ENCODE measurements around the gene A2M.

A2M gene

GRCh38 chr12:9030776-9031175, 84.9 kb downstream of the A2M start:
- Histone ChIP-seq H4K20me1 (ENCODE audit: insufficient read depth, low read length) (no peaks in the 10 kb centered on the region), H3K4me3 (ENCODE audit: low read length) (no peak overlapping the region), H3K4me2 (ENCODE audit: low read depth, low read length) (no peak overlapping the region), H3K9ac (ENCODE audit: low read length) (no peak overlapping the region), H3K79me2 (ENCODE audit: low read length) (no peaks in the 10 kb centered on the region), H3F3A (ENCODE audit: insufficient read depth, low read length) (no peaks in the 10 kb centered on the region), H3K27ac (ENCODE audit: low read length) (no peak overlapping the region), H2AFZ (ENCODE audit: low read length) (no peak overlapping the region), H3K27me3 (replicated peaks; ENCODE audit: insufficient read depth, low read length) (no peaks in the 10 kb centered on the region), H3K9me2 (replicated peaks; ENCODE audit: insufficient read depth, low read length) (no peaks in the 10 kb centered on the region), H3K36me3 (replicated peaks; ENCODE audit: insufficient read depth, low read length) (no peaks in the 10 kb centered on the region), H3K4me1 (ENCODE audit: low read length) (no peaks in the 10 kb centered on the region), H3K9me3 (replicated peaks; ENCODE audit: insufficient read depth, low read length) (no peaks in the 10 kb centered on the region)
- DNase-seq = no peak
- no peak for TF ChIP-seq EZH2 (optimal IDR thresholded peaks at IDR 0.05; ENCODE audit: low read depth, low read length)
- no peak for TF ChIP-seq CTCF (IDR thresholded peaks at IDR 0.05; ENCODE audit: low read length)
- TF ChIP-seq EZH2phosphoT487 (IDR thresholded peaks at IDR 0.05; ENCODE audit: low read length) = no peak

- Histone ChIP-seq H3K36me3 (replicated peaks; ENCODE audit: insufficient read depth, low read length) (no peaks in the 10 kb centered on the region), H3K4me1 (ENCODE audit: low read length) (no peaks in the 10 kb centered on the region), H3K27ac (ENCODE audit: low read length) (no peak overlapping the region), H3K27me3 (replicated peaks; ENCODE audit: insufficient read depth, low read length) (no peaks in the 10 kb centered on the region), H3K9me2 (replicated peaks; ENCODE audit: insufficient read depth, low read length) (no peaks in the 10 kb centered on the region), H3K9me3 (replicated peaks; ENCODE audit: insufficient read depth, low read length) (no peaks in the 10 kb centered on the region), H3K4me2 (ENCODE audit: low read depth, low read length) (no peak overlapping the region), H3K79me2 (ENCODE audit: low read length) (no peaks in the 10 kb centered on the region), H3K4me3 (ENCODE audit: low read length) (no peak overlapping the region), H4K20me1 (ENCODE audit: insufficient read depth, low read length) (no peaks in the 10 kb centered on the region), H2AFZ (ENCODE audit: low read length) (no peak overlapping the region), H3F3A (ENCODE audit: insufficient read depth, low read length) (no peaks in the 10 kb centered on the region), H3K9ac (ENCODE audit: low read length) (no peak overlapping the region)
- TF ChIP-seq CTCF (IDR thresholded peaks at IDR 0.05; ENCODE audit: low read length) (no peak), EZH2 (optimal IDR thresholded peaks at IDR 0.05; ENCODE audit: low read depth, low read length) (no peak), EZH2phosphoT487 (IDR thresholded peaks at IDR 0.05; ENCODE audit: low read length) (no peak)
- no peak for DNase-seq
Observed at GRCh38 chr12:9027161-9028059, 88.3 kb downstream of the A2M start.

GRCh38 chr12:9024512-9024911, 91.2 kb downstream of the A2M start:
- no peaks in the 10 kb centered on the region for H3K79me2 ChIP-seq (ENCODE audit: low read length)
- no peak for DNase-seq
- H3K27me3 ChIP-seq (replicated peaks; ENCODE audit: insufficient read depth, low read length) = no peaks in the 10 kb centered on the region
- no peaks in the 10 kb centered on the region for H3F3A ChIP-seq (ENCODE audit: insufficient read depth, low read length)
- no peaks in the 10 kb centered on the region for H3K9me3 ChIP-seq (replicated peaks; ENCODE audit: insufficient read depth, low read length)
- H3K36me3 ChIP-seq (replicated peaks; ENCODE audit: insufficient read depth, low read length) = no peaks in the 10 kb centered on the region
- H3K27ac ChIP-seq (ENCODE audit: low read length) = no peak overlapping the region
- H2AFZ ChIP-seq (ENCODE audit: low read length) = no peak overlapping the region
- H4K20me1 ChIP-seq (ENCODE audit: insufficient read depth, low read length) = no peaks in the 10 kb centered on the region
- H3K4me2 ChIP-seq (ENCODE audit: low read depth, low read length) = no peak overlapping the region
- no peak overlapping the region for H3K9ac ChIP-seq (ENCODE audit: low read length)
- H3K4me3 ChIP-seq (ENCODE audit: low read length) = no peak overlapping the region
- no peaks in the 10 kb centered on the region for H3K9me2 ChIP-seq (replicated peaks; ENCODE audit: insufficient read depth, low read length)
- TF ChIP-seq EZH2phosphoT487 (IDR thresholded peaks at IDR 0.05; ENCODE audit: low read length) (no peak), EZH2 (optimal IDR thresholded peaks at IDR 0.05; ENCODE audit: low read depth, low read length) (no peak), CTCF (IDR thresholded peaks at IDR 0.05; ENCODE audit: low read length) (no peak)
- no peaks in the 10 kb centered on the region for H3K4me1 ChIP-seq (ENCODE audit: low read length)
